Measurements from ENCODE around the gene TWNK. TPM values are rescaled to one million over a fixed set of nuclear protein-coding genes. Genes with fewer than 3 reads are reported as not detected.

The TWNK gene
- total and polyA plus RNA-seq, 10 of the 15 experiments (the other 5 are each of a cell fraction or from before 2014, with no cell fraction given): 13.6 to 32.8 (median 18.0) TPM

DNA sequence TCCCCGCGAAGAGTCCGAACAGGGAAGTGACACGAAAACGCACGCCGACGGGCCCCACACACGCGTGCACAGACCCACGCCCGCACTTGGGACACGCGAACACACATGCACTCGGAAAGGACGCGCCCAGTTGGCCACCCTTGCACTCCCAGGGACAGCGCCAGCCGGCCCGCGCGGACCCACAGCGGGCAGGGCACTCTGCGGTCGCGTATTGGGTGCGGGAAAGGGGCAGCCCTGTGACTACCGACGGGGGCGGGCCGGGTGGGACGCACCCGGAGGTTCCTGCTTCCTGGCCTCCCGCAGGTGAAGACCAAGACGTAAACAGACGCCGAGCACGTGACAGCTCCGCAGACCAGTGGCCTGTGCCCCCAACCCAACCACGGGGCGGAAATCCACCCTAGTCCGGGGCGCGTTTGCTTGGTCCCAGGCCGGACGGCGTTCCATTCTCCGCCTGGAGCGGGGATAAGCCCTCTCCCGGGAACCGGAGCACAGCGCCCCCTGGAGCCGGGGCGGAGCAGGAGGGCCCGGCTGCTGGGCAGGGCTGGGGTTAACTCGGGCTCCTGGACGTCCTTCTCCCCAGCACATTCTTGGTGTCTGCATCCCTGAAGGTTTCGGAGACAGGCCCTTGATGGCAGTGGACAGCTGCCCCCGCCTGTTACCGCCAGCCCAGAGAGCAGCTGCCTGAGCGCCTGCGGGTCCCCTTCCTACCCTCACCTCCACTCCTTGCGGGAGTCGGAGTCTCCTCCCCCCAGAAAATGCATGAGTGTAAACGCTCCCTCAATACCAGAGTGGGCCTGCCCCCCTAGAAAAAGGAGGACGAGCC lies 10.2 kb downstream of the TWNK start (continued):
- TF ChIP-seq, protein P1, sequence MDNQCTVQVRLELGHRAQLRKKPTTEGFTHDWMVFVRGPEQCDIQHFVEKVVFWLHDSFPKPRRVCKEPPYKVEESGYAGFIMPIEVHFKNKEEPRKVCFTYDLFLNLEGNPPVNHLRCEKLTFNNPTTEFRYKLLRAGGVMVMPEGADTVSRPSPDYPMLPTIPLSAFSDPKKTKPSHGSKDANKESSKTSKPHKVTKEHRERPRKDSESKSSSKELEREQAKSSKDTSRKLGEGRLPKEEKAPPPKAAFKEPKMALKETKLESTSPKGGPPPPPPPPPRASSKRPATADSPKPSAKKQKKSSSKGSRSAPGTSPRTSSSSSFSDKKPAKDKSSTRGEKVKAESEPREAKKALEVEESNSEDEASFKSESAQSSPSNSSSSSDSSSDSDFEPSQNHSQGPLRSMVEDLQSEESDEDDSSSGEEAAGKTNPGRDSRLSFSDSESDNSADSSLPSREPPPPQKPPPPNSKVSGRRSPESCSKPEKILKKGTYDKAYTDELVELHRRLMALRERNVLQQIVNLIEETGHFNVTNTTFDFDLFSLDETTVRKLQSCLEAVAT (IDR thresholded peaks at IDR 0.05): no peak
- no peak for TF ChIP-seq SMAD5 (IDR thresholded peaks at IDR 0.05; ENCODE audit: low read depth)
- no peak for TF ChIP-seq RB1 (IDR thresholded peaks at IDR 0.05; ENCODE audit: borderline replicate concordance)
- no peak for TF ChIP-seq MTA3 (IDR thresholded peaks at IDR 0.05; ENCODE audit: borderline replicate concordance, low read length)
- TF ChIP-seq SMC3 (IDR thresholded peaks at IDR 0.05; ENCODE audit: borderline replicate concordance, low read length): no peak
- TF ChIP-seq MYB (IDR thresholded peaks at IDR 0.05; ENCODE audit: borderline replicate concordance, low read depth, low read length): no peak
- 0 out of 2 replicates have a peak, but pooled peaks have one; percentile 6 for TF ChIP-seq CHD2 (IDR thresholded peaks at IDR 0.05; ENCODE audit: borderline replicate concordance, low read depth, low read length)
- TF ChIP-seq, protein P2, sequence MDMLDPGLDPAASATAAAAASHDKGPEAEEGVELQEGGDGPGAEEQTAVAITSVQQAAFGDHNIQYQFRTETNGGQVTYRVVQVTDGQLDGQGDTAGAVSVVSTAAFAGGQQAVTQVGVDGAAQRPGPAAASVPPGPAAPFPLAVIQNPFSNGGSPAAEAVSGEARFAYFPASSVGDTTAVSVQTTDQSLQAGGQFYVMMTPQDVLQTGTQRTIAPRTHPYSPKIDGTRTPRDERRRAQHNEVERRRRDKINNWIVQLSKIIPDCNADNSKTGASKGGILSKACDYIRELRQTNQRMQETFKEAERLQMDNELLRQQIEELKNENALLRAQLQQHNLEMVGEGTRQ (IDR thresholded peaks at IDR 0.05; ENCODE audit: borderline replicate concordance, low read depth, low read length): peak; percentile 43
